CD4-positive, alpha-beta T cell (primary cell): Measurements from ENCODE around the gene RC3H2. TPM values are rescaled to one million over a fixed set of nuclear protein-coding genes. Genes with fewer than 3 reads are reported as not detected.
A peak's percentile ranks its signal among the peaks of the same experiment; 100 is the strongest.
"Not testable (repeated sequence)": the region's sequence is repeated elsewhere in the genome, so short reads cannot be mapped to it uniquely, and the experiment has no call there.

Source experiments
- ATAC-seq: fragments of 200-7000 bp; cut with Tn5 transposase; one replicate; pipeline ENCODE4 v1.10.0; 2022; ENCODE audit warnings: mild to moderate bottlenecking; ENCODE audit not compliant: poor library complexity
- CTCF ChIA-PET: fragments of 350-600 bp; sonication (Branson Sonifier 250); formaldehyde crosslinking; loops from one replicate; lab custom pipeline; 2021; ENCODE audit warnings: antibody characterized with exemption, inconsistent platforms; lab: Charles Lee
- POLR2A ChIA-PET: fragments of 350-600 bp; sonication (Branson Sonifier 250); formaldehyde crosslinking; loops from one replicate; lab custom pipeline; 2021; ENCODE audit warnings: antibody characterized with exemption, inconsistent platforms; lab: Charles Lee
- DNase-seq, 14 experiments: peaks; one replicate each; pipeline ENCODE4 v3.0.0-alpha.2; 2013 to 2020; ENCODE audit warnings: mixed read lengths in 2 of 14
- H3K27ac ChIP-seq, 2 donors: one replicate each; pipeline versions ENCODE4 v1.5.1 to v1.7.0; 2013; ENCODE audit warnings: low read length in 2 of 2, low read depth in 1 of 2, mild to moderate bottlenecking in 1 of 2
- H3K27me3 ChIP-seq, 2 experiments: 1 replicate in 1 of 2; 2 replicates in 1 of 2; pipeline versions ENCODE4 v1.6.1 to v1.7.0; 2013; ENCODE audit warnings: low read length in 2 of 2, control low read depth in 1 of 2, mild to moderate bottlenecking in 1 of 2, moderate library complexity in 1 of 2; ENCODE audit not compliant: insufficient read depth in 2 of 2, control insufficient read depth in 1 of 2
- H3K36me3 ChIP-seq: one replicate; pipeline ENCODE4 v1.6.1; 2013; ENCODE audit warnings: low read length, control low read depth; ENCODE audit not compliant: insufficient read depth
- H3K4me1 ChIP-seq: one replicate; pipeline ENCODE4 v1.6.1; 2013; ENCODE audit warnings: low read length, control low read depth; ENCODE audit not compliant: insufficient read depth
- H3K4me3 ChIP-seq: one replicate; pipeline ENCODE4 v1.5.1; 2013; ENCODE audit warnings: mild to moderate bottlenecking, low read length, moderate library complexity
- H3K9me3 ChIP-seq, 2 experiments: 1 replicate in 1 of 2; 2 replicates in 1 of 2; pipeline versions ENCODE4 v1.6.1 to v1.7.0; 2013; ENCODE audit warnings: low read length in 2 of 2, mild to moderate bottlenecking in 2 of 2, control low read depth in 1 of 2, moderate library complexity in 1 of 2; ENCODE audit not compliant: control insufficient read depth in 1 of 2, insufficient read depth in 1 of 2
- H3K27ac Mint-ChIP-seq: one replicate; pipeline ENCODE4 v1.8.0; 2020; ENCODE audit warnings: mixed read lengths
- H3K27me3 Mint-ChIP-seq: one replicate; pipeline ENCODE4 v1.8.0; 2021; ENCODE audit warnings: mixed read lengths
- H3K36me3 Mint-ChIP-seq: one replicate; pipeline ENCODE4 v1.8.0; 2021; ENCODE audit warnings: low read depth, mixed read lengths
- H3K4me1 Mint-ChIP-seq: one replicate; pipeline ENCODE4 v1.8.0; 2021; ENCODE audit warnings: low read depth, mixed read lengths
- H3K4me3 Mint-ChIP-seq: one replicate; pipeline ENCODE4 v1.8.0; 2020; ENCODE audit warnings: mild to moderate bottlenecking, mixed read lengths
- H3K9me3 Mint-ChIP-seq: one replicate; pipeline ENCODE4 v1.8.0; 2020; ENCODE audit warnings: mixed read lengths
- intact Hi-C, 2 experiments: fragments of 100-400 bp; cut with DNase I in 1 of 2; cut with micrococcal nuclease in 1 of 2; formaldehyde crosslinking; loops; one replicate each; pipeline versions ENCODE4 v1.15.1 to v1.9.0; 2023 to 2025; cut with DNase I, micrococcal nuclease
- total RNA-seq, 174 experiments: library from RNA in 2 of 174; stranded (reverse) in 2 of 174; gene quantifications; one replicate each; pipeline ENCODE4 v1.2.3 and lab custom pipeline; 2021 to 2026
- TF ChIP-seq, protein P1 (sequence below): fragments of 200-600 bp; IDR thresholded peaks from one replicate; pipeline ENCODE4 v1.8.0; 2022; ENCODE audit warnings: antibody characterized with exemption, mild to moderate bottlenecking

The RC3H2 gene
- total RNA-seq, 2 experiments from 2014 or later: 85.2 to 86.8 TPM

DNA sequence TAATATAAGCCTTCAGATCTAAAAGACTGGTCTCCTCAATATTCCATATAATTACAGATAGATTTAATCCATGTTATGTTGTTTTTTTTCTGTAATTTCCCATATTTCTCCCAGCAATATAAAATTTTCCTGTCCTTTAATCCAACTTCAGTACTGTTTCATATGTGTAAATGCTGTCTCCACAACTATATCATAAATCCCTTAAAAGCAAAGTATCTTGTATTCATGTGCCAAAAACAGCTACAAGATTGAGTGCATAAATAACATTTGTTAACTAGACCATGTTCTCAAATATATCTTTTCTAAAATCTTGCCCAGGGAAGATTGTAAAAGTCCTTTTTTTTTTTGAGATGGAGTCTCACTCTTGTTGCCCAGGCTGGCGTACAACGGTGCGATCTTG, 41.8 kb downstream of the RC3H2 start:
- Histone ChIP-seq H3K27me3 (no peaks in the 10 kb centered on the region), H3K9me3 (no peaks in the 10 kb centered on the region), H3K27ac (no peak overlapping the region), H3K4me3 (no peak overlapping the region), H3K4me1 (no peaks in the 10 kb centered on the region), H3K36me3 (peaks cover 29% of the 10 kb centered on the region)
- H3K4me3 Mint-ChIP-seq: no peak overlapping the region
- ChIA-PET POLR2A (interaction anchor here (2.0 kb wide), 1 partner anchor 28 kb away, joined by 4 read pairs; no protein-coding TSS in a partner anchor), CTCF (no interaction called here)
- TF ChIP-seq, protein P1, sequence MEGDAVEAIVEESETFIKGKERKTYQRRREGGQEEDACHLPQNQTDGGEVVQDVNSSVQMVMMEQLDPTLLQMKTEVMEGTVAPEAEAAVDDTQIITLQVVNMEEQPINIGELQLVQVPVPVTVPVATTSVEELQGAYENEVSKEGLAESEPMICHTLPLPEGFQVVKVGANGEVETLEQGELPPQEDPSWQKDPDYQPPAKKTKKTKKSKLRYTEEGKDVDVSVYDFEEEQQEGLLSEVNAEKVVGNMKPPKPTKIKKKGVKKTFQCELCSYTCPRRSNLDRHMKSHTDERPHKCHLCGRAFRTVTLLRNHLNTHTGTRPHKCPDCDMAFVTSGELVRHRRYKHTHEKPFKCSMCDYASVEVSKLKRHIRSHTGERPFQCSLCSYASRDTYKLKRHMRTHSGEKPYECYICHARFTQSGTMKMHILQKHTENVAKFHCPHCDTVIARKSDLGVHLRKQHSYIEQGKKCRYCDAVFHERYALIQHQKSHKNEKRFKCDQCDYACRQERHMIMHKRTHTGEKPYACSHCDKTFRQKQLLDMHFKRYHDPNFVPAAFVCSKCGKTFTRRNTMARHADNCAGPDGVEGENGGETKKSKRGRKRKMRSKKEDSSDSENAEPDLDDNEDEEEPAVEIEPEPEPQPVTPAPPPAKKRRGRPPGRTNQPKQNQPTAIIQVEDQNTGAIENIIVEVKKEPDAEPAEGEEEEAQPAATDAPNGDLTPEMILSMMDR: no peak
- DNase-seq: no peak
- no peaks in the 10 kb centered on the region for H3K9me3 Mint-ChIP-seq
- H3K4me1 Mint-ChIP-seq: no peaks in the 10 kb centered on the region
- H3K27ac Mint-ChIP-seq: peak overlapping the region; percentile 45
- intact Hi-C loops: no loop called here
- H3K27me3 Mint-ChIP-seq: no peaks in the 10 kb centered on the region
- peaks cover 45% of the 10 kb centered on the region for H3K36me3 Mint-ChIP-seq
- no peak for ATAC-seq

DNA sequence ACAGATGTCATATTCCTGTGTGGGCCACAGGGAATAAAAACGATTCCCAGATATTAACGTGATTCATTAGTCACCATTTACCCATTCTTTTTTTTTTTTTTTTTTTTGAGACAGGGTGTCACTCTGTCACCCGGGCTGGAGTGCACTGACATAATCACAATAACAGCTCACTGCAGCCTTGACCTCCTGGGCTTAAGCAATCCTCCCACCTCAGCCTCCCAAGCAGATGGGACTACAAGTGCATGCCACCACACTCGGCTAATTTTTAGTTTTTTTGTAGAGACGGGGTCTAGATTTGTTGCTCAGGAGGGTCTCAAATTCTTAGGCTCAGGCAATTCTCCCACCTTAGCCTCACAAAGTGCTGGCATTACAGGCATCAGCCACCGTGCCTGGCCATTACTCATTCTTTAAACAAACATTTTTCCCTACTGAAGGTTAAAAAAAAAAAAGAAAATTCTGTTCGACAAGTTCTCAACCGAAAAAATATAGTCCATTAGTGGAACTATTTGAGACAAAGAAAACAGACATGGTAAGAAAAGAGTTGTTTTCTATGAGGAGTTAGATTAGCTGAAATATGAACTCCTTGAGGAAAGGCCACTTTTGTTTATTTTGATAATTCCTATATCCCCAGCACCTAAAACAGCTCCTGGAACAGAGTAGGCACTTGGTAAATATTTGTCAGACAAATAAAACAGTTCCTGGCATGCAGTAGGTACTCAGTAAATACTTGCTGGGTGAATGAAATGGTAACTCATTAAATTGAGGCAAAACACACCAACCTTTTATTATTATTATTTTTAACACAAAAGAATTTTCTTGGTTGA, 44.6 kb downstream of the RC3H2 start:
- H3K27ac Mint-ChIP-seq: no peak overlapping the region
- H3K27me3 ChIP-seq: no peaks in the 10 kb centered on the region
- TF ChIP-seq, protein P1: no peak
- no peaks in the 10 kb centered on the region for H3K9me3 Mint-ChIP-seq
- H3K4me3 ChIP-seq: no peak overlapping the region
- no peaks in the 10 kb centered on the region for H3K4me1 ChIP-seq
- no peaks in the 10 kb centered on the region for H3K9me3 ChIP-seq
- no peak overlapping the region for H3K4me3 Mint-ChIP-seq
- no peak overlapping the region for H3K27ac ChIP-seq
- peaks cover 53% of the 10 kb centered on the region for H3K36me3 ChIP-seq
- no peaks in the 10 kb centered on the region for H3K27me3 Mint-ChIP-seq
- peaks cover 69% of the 10 kb centered on the region for H3K36me3 Mint-ChIP-seq
- DNase-seq (no peak), ATAC-seq (no peak)
- CTCF ChIA-PET: no interaction called here
- intact Hi-C loops: no loop called here
- POLR2A ChIA-PET: no interaction called here
- no peaks in the 10 kb centered on the region for H3K4me1 Mint-ChIP-seq

DNA sequence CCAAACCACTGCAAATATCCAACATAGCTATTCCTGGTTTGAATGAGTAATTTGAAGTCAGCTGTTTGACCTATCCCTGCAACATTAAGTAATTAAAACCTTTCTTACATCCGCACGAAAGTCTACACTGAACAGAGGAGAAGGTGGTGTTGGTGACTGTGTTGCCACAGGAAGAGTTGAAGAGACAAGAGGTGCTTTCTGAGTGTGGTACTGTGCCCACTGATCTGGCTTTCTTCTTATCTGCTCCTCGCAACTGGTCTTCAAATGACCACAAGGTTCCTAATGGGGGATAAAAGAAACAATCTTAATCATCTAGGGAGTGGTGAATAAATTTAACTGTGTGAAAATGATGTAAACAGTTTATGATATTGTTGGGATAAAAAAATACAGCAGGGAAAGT, 47.3 kb downstream of the RC3H2 start:
- Histone ChIP-seq H3K4me3 (no peak overlapping the region), H3K9me3 (no peaks in the 10 kb centered on the region), H3K36me3 (peaks cover 62% of the 10 kb centered on the region), H3K4me1 (no peaks in the 10 kb centered on the region), H3K27ac (no peak overlapping the region), H3K27me3 (no peaks in the 10 kb centered on the region)
- peaks cover 75% of the 10 kb centered on the region for H3K36me3 Mint-ChIP-seq
- TF ChIP-seq, protein P1: no peak
- POLR2A ChIA-PET: no interaction called here
- H3K4me3 Mint-ChIP-seq: no peak overlapping the region
- CTCF ChIA-PET: interaction anchor here (0.6 kb wide), 1 partner anchor 40 kb away, joined by 3 read pairs; no protein-coding TSS in a partner anchor
- ATAC-seq (no peak), DNase-seq (no peak)
- no peak overlapping the region for H3K27ac Mint-ChIP-seq
- H3K27me3 Mint-ChIP-seq: no peaks in the 10 kb centered on the region
- H3K4me1 Mint-ChIP-seq: no peaks in the 10 kb centered on the region
- intact Hi-C loops: no loop called here
- H3K9me3 Mint-ChIP-seq: no peaks in the 10 kb centered on the region

DNA sequence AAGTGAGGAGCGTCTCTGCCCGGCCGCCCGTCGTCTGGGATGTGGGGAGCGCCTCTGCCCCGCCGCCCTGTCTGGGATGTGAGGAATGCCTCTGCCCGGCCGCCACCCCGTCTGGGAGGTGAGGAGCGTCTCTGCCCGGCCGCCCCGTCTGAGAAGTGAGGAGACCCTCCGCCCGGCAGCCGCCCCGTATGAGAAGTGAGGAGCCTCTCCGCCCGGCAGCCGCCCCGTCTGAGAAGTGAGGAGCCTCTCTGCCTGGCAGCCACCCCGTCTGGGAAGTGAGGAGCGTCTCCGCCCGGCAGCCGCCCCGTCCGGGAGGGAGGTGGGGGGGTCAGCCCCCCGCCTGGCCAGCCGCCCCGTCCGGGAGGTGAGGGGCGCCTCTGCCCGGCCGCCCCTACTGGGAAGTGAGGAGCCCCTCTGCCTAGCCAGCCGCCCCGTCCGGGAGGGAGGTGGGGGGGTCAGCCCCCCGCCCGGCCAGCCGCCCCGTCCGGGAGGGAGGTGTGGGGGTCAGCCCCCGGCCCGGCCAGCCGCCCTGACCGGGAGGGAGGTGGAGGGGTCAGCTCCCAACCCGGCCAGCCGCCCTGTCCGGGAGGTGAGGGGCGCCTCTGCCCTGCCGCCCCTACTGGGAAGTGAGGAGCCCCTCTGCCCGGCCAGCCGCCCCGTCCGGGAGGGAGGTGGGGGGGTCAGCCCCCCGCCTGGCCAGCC, 52.9 kb downstream of the RC3H2 start:
- H3K27ac ChIP-seq, H3K27me3 ChIP-seq, H3K9me3 ChIP-seq, ATAC-seq, intact Hi-C loops, H3K4me1 ChIP-seq, H3K4me3 ChIP-seq, POLR2A ChIA-PET, H3K27ac Mint-ChIP-seq, CTCF ChIA-PET, DNase-seq, H3K9me3 Mint-ChIP-seq, H3K27me3 Mint-ChIP-seq, H3K4me3 Mint-ChIP-seq: not testable (repeated sequence)
- H3K36me3 Mint-ChIP-seq: peaks cover 73% of the 10 kb centered on the region
- H3K4me1 Mint-ChIP-seq: peaks cover 25% of the 10 kb centered on the region
- peaks cover 56% of the 10 kb centered on the region for H3K36me3 ChIP-seq
